Measurements from ENCODE around the gene SEC14L5.

GRCh38 chr16:5025171-5025632 is 67.1 kb downstream of the SEC14L5 start:
- TF ChIP-seq CTCF (conservative IDR thresholded peaks at IDR 0.05; ENCODE audit: low read depth in 2 of 2) (peak; percentile 61 to 80), CREB1 (CRISPR knock-in tag; IDR thresholded peaks at IDR 0.05; ENCODE audit: low read depth) (no peak), EZH2 (IDR thresholded peaks at IDR 0.05; ENCODE audit: low read depth, unreplicated experiment) (no peak), POLR2AphosphoS5 (IDR thresholded peaks at IDR 0.05; ENCODE audit: low read depth) (no peak)
